ENCODE results near the gene UGT1A4.

- TF ChIP-seq POLR2AphosphoS5 (IDR thresholded peaks at IDR 0.05) (no peak), CTCF (IDR thresholded peaks at IDR 0.05) (no peak), POLR2A (IDR thresholded peaks at IDR 0.05) (no peak)
Measured at GRCh38 chr2:233674995-233675394, 43.5 kb upstream of the UGT1A4 start.
